K562 (cell line): ENCODE data around the gene ABT1. TPM values are rescaled to one million over a fixed set of nuclear protein-coding genes. Genes with fewer than 3 reads are reported as not detected.

Source experiments
- CEBPB ChIP-seq: fragments of 450-650 bp; IDR thresholded peaks from 2 replicates; pipeline ENCODE4 v1.6.1; 2016; ENCODE audit warnings: missing genetic modification characterization, missing compliant biosample characterization
- CSDE1 ChIP-seq, 2 experiments: fragments of 450-650 bp; IDR thresholded peaks; 2 replicates each; pipeline ENCODE4 v1.6.1; 2016; ENCODE audit warnings: mild to moderate bottlenecking in 1 of 2
- EWSR1 ChIP-seq: fragments of 450-650 bp; IDR thresholded peaks from 2 replicates; pipeline ENCODE4 v1.6.1; 2018; ENCODE audit warnings: borderline replicate concordance, mild to moderate bottlenecking, low read depth, moderate library complexity; ENCODE audit not compliant: partially characterized antibody
- FOXJ3 ChIP-seq: sonication (generic); formaldehyde crosslinking; IDR thresholded peaks from 2 replicates; pipeline ENCODE4 v1.4.0; 2020; ENCODE audit warnings: mild to moderate bottlenecking, missing genetic modification reagents
- HDAC2 ChIP-seq: fragments of 450-650 bp; IDR thresholded peaks from 2 replicates; pipeline ENCODE4 v1.6.1; 2016; ENCODE audit warnings: mild to moderate bottlenecking
- HMGN3 ChIP-seq: IDR thresholded peaks from 2 replicates; pipeline ENCODE4 v1.6.1; 2011; ENCODE audit warnings: borderline replicate concordance, low read depth, mild to moderate bottlenecking, mixed read lengths, low read length; ENCODE audit not compliant: insufficient read length; ENCODE audit errors: extremely low read depth
- MAFG ChIP-seq: fragments of 450-650 bp; conservative IDR thresholded peaks from 2 replicates; pipeline ENCODE4 v1.6.1; 2016; ENCODE audit warnings: missing genetic modification characterization, missing compliant biosample characterization
- MTA3 ChIP-seq: fragments of 450-650 bp; formaldehyde crosslinking; IDR thresholded peaks from 2 replicates; pipeline ENCODE4 v1.6.1; 2017; ENCODE audit warnings: mild to moderate bottlenecking, borderline replicate concordance
- NCOA1 ChIP-seq: fragments of 450-650 bp; IDR thresholded peaks from 2 replicates; pipeline ENCODE4 v1.6.1; 2016; ENCODE audit warnings: low read depth
- NCOA4 ChIP-seq: fragments of 450-650 bp; IDR thresholded peaks from 2 replicates; pipeline ENCODE4 v1.6.1; 2018; ENCODE audit warnings: mild to moderate bottlenecking; ENCODE audit not compliant: partially characterized antibody
- NFXL1 ChIP-seq: fragments of 450-650 bp; formaldehyde crosslinking; IDR thresholded peaks from 2 replicates; pipeline ENCODE4 v1.4.0; 2021; ENCODE audit warnings: mild to moderate bottlenecking
- SMAD4 ChIP-seq: fragments of 250-450 bp; sonication (Bioruptor Pico); conservative IDR thresholded peaks from 2 replicates; pipeline ENCODE4 v1.8.0; 2021; ENCODE audit warnings: inconsistent platforms, mild to moderate bottlenecking, moderate library complexity
- STAG1 ChIP-seq: sonication (generic); formaldehyde crosslinking; IDR thresholded peaks from 2 replicates; pipeline ENCODE4 v1.5.0; 2020; ENCODE audit warnings: missing genetic modification reagents, borderline replicate concordance
- YBX1 ChIP-seq: fragments of 450-650 bp; IDR thresholded peaks from 2 replicates; pipeline ENCODE4 v1.7.1; 2016; ENCODE audit warnings: mild to moderate bottlenecking
- ZNF143 ChIP-seq: sonication (generic); formaldehyde crosslinking; IDR thresholded peaks from 2 replicates; pipeline ENCODE4 v1.9.0; 2022; ENCODE audit warnings: mild to moderate bottlenecking, missing genetic modification reagents
- ZNF165 ChIP-seq: fragments of 250-450 bp; sonication (Bioruptor Pico); IDR thresholded peaks from 2 replicates; pipeline ENCODE4 v1.4.0; 2020; ENCODE audit warnings: borderline replicate concordance
- ZNF263 ChIP-seq: sonication (generic); formaldehyde crosslinking; IDR thresholded peaks from 2 replicates; pipeline ENCODE4 v1.8.0; 2022; ENCODE audit warnings: mild to moderate bottlenecking, missing genetic modification reagents, borderline replicate concordance
- ZNF347 ChIP-seq: fragments of 450-650 bp; formaldehyde crosslinking; IDR thresholded peaks from 2 replicates; pipeline ENCODE4 v1.4.0; 2020; ENCODE audit warnings: low read depth, mild to moderate bottlenecking, moderate library complexity
- ZNF76 ChIP-seq: fragments of 250-450 bp; sonication (Bioruptor Pico); IDR thresholded peaks from 2 replicates; pipeline ENCODE4 v1.4.0; 2020; ENCODE audit warnings: mild to moderate bottlenecking, moderate library complexity, borderline replicate concordance
- ZNF764 ChIP-seq: fragments of 250-450 bp; sonication (Bioruptor Pico); IDR thresholded peaks from 2 replicates; pipeline ENCODE4 v1.4.0; 2020; ENCODE audit warnings: low read depth, mild to moderate bottlenecking, moderate library complexity
- polyA plus RNA-seq, 8 experiments: library from polyadenylated mRNA; depleted of rRNA in 4 of 8; stranded (reverse) in 5 of 8; unstranded in 3 of 8; fragments of >200 nt; fragmentation: Nextera tagmentation in 2 of 8; fragmentation: Illumina TruSeq in 1 of 8; extraction: Ambion mirVana in 2 of 8; extraction: Trizol in 1 of 8; gene quantifications; 2 replicates each; pipeline versions ENCODE4 v1.2.1 to v1.2.3, GENCODE V29; 2011 to 2014; ENCODE audit warnings: inconsistent platforms in 1 of 8, missing spikeins in 1 of 8
- total RNA-seq, 7 experiments: library from RNA; depleted of rRNA in 6 of 7; stranded (reverse); fragments of >200 nt in 6 of 7; fragmentation: Illumina TruSeq in 2 of 7; extraction: Trizol in 2 of 7; gene quantifications; 2 replicates each; pipeline versions ENCODE4 v1.2.1 to v1.2.3, GENCODE V29; 2011 to 2021; ENCODE audit warnings: low replicate concordance in 1 of 7
- TF ChIP-seq, protein P1 (sequence below): fragments of 450-650 bp; IDR thresholded peaks from 2 replicates; pipeline ENCODE4 v1.6.1; 2016; ENCODE audit warnings: mild to moderate bottlenecking
- TF ChIP-seq, protein P2 (sequence below): fragments of 250-450 bp; sonication (Bioruptor Pico); IDR thresholded peaks from 2 replicates; pipeline ENCODE4 v1.5.1; 2021; ENCODE audit warnings: mild to moderate bottlenecking
- TF ChIP-seq, protein P3 (sequence below): fragments of 250-450 bp; sonication (Bioruptor Pico); IDR thresholded peaks from 2 replicates; pipeline ENCODE4 v1.8.0; 2021; ENCODE audit warnings: mild to moderate bottlenecking, moderate library complexity

The ABT1 gene
- total and polyA plus RNA-seq, 9 of the 15 experiments (the other 6 are each of a cell fraction or from before 2014, with no cell fraction given), result 8.8 to 52.7 (median 40.7) TPM

DNA sequence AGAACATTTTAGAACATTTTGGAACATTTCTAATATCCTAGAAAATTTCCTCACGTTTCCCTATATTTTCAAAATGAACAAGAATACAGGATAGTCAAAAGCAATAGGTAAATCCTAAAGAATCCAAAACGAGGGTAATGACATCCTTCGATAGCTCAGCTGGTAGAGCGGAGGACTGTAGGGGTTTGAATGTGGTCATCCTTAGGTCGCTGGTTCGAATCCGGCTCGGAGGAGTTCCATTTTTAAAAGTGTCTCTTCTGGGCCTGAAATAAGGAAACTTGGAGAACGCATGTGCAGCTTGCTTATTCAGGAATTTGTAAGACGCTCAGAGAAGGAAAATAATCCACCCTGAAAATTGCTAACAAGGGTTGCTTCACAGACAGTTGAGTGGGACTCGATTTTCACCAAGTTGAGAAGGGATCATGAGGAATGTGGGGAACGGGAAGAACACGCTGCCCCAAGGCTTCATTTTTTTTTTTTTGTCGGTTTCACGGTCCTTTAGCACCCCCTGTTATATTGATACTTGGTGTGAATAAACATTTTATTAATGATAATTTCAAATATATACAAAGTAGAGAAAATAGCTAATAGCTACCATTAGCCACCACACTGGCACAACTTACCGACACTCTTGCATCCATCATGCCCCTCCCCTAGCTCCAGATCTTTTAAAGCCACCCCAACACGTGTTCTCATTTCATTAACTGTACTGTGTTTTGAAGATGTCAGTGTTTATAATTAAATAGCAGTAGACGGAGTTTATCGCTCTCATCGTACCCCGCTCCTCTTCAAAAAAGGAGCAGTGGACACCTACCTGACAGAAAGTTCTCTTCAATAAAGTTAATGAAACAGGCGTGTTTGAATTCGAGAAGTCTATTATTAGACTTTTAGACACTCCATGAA, 1.8 kb upstream of the ABT1 start (continued):
- TF ChIP-seq FOXJ3 (CRISPR knock-in tag) (no peak), ZNF347 (CRISPR knock-in tag) (no peak), ZNF76 (CRISPR knock-in tag) (no peak), YBX1 (no peak), MTA3 (peak; percentile 22; the same call in 1 of the 2 replicates), ZNF165 (CRISPR knock-in tag) (no peak), NCOA1 (no peak; the same call in 1 of the 2 replicates), SMAD4 (CRISPR knock-in tag) (peak; percentile 39; the same call in 1 of the 2 replicates), NFXL1 (CRISPR knock-in tag) (no peak), CEBPB (peak; percentile 24), ZNF263 (CRISPR knock-in tag) (no peak), ZNF143 (CRISPR knock-in tag) (no peak), NCOA4 (no peak), MAFG (peak; percentile 28; the same call in 1 of the 2 replicates), EWSR1 (no peak), STAG1 (CRISPR knock-in tag) (no peak), CSDE1 (IDR thresholded peaks at IDR 0.05) (peak in 1 of 2 experiments; percentile 76; a peak in 2 of 4 replicates), HMGN3 (no peak), HDAC2 (no peak; the same call in 1 of the 2 replicates), ZNF764 (CRISPR knock-in tag) (peak; percentile 82; the same call in 1 of the 2 replicates)
- TF ChIP-seq, protein P1, sequence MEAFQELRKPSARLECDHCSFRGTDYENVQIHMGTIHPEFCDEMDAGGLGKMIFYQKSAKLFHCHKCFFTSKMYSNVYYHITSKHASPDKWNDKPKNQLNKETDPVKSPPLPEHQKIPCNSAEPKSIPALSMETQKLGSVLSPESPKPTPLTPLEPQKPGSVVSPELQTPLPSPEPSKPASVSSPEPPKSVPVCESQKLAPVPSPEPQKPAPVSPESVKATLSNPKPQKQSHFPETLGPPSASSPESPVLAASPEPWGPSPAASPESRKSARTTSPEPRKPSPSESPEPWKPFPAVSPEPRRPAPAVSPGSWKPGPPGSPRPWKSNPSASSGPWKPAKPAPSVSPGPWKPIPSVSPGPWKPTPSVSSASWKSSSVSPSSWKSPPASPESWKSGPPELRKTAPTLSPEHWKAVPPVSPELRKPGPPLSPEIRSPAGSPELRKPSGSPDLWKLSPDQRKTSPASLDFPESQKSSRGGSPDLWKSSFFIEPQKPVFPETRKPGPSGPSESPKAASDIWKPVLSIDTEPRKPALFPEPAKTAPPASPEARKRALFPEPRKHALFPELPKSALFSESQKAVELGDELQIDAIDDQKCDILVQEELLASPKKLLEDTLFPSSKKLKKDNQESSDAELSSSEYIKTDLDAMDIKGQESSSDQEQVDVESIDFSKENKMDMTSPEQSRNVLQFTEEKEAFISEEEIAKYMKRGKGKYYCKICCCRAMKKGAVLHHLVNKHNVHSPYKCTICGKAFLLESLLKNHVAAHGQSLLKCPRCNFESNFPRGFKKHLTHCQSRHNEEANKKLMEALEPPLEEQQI, result peak; percentile 40; the same call in 1 of the 2 replicates
- TF ChIP-seq, protein P2, sequence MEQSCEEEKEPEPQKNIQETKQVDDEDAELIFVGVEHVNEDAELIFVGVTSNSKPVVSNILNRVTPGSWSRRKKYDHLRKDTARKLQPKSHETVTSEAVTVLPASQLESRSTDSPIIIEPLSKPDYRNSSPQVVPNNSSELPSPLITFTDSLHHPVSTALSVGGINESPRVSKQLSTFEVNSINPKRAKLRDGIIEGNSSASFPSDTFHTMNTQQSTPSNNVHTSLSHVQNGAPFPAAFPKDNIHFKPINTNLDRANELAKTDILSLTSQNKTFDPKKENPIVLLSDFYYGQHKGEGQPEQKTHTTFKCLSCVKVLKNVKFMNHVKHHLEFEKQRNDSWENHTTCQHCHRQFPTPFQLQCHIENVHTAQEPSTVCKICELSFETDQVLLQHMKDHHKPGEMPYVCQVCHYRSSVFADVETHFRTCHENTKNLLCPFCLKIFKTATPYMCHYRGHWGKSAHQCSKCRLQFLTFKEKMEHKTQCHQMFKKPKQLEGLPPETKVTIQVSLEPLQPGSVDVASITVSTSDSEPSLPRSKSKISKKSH (CRISPR knock-in tag), result no peak
- TF ChIP-seq, protein P3, sequence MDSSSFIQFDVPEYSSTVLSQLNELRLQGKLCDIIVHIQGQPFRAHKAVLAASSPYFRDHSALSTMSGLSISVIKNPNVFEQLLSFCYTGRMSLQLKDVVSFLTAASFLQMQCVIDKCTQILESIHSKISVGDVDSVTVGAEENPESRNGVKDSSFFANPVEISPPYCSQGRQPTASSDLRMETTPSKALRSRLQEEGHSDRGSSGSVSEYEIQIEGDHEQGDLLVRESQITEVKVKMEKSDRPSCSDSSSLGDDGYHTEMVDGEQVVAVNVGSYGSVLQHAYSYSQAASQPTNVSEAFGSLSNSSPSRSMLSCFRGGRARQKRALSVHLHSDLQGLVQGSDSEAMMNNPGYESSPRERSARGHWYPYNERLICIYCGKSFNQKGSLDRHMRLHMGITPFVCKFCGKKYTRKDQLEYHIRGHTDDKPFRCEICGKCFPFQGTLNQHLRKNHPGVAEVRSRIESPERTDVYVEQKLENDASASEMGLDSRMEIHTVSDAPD (CRISPR knock-in tag), result no peak
